ENCODE results near the gene VPS9D1.
"Not testable (repeated sequence)": the region's sequence is repeated elsewhere in the genome, so short reads cannot be mapped to it uniquely, and the experiment has no call there.

The VPS9D1 gene

DNA sequence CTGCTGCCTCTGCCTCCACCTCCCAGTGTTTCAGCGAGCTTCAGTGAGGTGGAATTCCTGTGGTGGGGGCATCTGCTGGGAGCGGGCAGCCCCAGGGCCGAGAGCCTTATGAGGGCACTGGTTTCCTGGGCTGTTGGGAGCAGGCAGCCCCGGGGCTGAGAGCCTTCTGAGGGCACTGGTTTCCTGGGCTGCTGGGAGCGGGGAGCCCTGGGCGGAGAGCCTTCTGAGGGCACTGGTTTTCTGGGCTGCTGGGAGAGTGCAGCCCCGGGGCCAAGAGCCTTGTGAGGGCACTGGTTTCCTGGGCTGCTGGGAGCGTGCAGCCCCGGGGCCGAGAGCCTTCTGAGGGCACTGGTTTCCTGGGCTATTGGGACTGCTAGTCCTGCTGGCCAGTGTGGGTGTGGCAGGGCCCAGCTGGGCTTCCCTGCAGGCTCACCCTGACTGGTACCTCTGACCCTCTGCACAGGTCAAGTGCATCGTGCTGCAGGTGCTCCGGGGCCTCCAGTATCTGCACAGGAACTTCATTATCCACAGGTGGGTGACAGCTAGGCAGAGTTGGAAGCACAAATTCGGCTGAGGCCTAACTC is 28.6 kb downstream of the VPS9D1 start:
- DNase-seq: no peak

DNA sequence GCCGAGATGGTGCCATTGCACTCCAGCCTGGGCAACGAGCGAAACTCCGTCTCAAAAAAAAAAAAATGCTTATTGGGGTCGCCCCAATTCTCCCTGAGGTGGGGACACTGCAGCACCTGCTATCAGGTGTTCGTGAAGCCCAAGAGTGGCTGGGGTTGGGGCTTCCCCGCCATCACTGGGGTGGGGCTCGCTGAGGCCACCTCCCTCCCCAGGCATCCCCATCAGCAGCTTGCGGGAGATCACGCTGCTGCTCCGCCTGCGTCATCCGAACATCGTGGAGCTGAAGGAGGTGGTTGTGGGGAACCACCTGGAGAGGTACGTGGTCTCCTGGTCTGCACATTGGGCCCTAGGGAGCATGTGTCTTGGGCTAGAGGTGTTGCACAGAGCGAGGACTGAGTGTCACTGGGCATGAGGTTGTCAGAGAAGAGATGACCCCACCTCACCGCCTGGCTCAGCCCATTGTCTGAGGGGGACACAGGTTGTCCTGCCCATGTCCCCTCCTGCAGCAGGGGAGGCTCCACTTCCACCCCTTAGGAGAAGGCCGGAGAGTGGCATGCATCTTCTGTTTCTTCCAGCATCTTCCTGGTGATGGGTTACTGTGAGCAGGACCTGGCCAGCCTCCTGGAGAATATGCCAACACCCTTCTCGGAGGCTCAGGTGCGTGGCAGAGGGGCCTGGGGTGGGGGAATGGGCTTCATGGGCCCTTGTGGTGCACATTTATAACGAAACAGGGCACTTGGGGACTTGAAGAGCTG is 29.3 kb downstream of the VPS9D1 start:
- DNase-seq: no peak

GRCh38 chr16:89690392-89690901 is 30.3 kb downstream of the VPS9D1 start:
- no peak for DNase-seq

- not testable (repeated sequence) for DNase-seq
These were observed 31.1 kb downstream of the VPS9D1 start for GRCh38 chr16:89689621-89690020.

GRCh38 chr16:89689142-89689541 is 31.6 kb downstream of the VPS9D1 start:
- no peak for DNase-seq

DNA sequence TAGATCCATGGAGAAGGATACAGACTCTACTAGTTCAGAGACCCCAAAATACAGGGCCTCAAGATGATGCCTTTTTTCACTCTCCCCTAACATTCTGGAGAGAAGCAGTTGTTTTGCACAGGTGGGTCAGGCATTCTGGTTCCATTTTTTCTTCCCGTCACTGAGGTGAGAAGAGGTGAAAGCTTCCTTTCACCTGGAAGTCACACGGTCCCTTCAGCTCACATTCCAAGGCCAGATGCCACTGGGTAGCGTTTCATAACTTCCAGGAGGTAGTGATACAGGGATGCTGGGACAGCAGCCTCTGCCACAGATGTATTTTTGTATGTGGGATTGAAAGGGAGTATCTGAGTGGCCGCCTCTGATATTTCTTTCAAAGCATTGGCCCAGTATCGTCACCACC is 32.3 kb downstream of the VPS9D1 start:
- no peak for DNase-seq

- DNase-seq: peak; percentile 49
These were observed 33.4 kb downstream of the VPS9D1 start for GRCh38 chr16:89687092-89687940.

DNA sequence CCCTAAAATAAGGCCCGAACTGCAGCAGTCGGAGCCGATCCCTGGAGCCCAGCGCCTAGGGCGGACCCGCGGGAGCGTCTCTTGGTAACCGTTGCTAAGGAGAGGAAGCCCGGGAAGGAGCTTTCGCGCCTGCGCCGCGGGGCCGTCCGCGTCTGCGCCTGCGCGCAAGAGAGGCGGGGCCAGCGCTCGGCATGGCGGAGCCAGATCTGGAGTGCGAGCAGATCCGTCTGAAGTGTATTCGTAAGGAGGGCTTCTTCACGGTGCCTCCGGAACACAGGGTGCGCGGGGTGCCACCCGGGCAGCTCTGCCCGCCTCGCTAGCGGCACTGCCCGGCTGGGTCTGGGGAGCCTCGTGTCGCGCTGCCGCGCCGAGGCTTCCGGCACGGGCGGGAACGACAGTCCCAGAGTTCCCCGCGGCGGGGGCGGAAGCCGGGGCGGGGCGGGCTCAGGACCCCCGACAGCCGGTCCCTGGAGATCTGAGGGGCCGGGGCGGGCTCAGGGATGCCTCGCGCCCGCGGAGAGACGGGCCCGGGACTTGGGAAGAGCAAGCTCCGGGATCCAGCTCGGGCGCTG is 34.1 kb downstream of the VPS9D1 start, which contains the start of gene CDK10:
Gene CDK10, plus strand, starts transcription at position 170 of the 572 bp plus-strand sequence. Its CDS starts 22 bp downstream, at position 192.
- peak; percentile 96 for DNase-seq

- DNase-seq: no peak
These were observed 34.8 kb downstream of the VPS9D1 start for GRCh38 chr16:89685916-89686315.

GRCh38 chr16:89678258-89678657 is 42.4 kb downstream of the VPS9D1 start:
- no peak for DNase-seq

GRCh38 chr16:89672177-89672941 is 48.3 kb downstream of the VPS9D1 start:
- DNase-seq: no peak

- DNase-seq: not testable (repeated sequence)
These were observed 49.1 kb downstream of the VPS9D1 start for GRCh38 chr16:89671565-89671964.

DNA sequence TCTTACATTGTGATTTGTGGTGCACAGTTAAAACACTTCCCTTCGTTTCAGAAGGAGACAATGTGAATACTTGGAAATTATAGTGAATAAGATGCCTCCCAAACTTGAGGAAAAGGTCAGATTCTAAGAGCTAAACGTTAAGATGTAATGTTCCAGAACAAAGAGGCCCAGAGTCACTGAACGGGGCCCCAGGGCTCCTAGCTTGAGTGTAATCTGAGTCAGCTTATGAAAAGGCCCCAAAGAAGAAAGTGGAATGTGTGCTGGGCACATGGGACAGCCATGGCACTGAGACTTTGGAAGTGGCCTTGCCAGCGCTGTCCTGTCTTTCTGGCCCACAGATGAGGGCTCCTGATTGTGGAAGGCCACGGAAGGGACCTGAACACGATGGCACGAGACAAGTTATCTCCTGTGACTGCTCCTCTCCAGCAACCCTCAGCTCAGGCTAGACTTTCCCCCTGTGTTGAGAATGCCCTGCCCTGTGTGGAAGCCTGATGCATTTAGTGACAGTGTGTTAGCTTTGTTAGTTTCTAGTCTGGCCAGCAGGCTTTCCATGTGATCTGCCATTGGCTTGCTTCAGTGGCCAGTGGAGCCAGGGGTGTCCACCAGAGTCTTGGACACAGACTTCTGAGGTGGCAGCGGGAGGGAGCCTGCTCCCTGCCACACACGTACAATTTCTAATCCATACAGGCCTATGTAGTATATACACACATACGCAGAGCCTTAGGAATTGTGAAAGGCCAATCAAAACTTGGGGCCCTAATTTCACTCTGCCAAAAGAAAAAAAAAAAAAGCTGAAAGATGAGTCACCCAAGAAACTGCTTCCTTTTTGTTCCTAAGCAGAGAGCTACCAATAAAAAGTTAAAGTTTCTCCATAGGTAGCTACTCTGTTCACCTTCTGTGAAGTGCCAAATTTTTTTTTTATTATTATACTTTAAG is 49.9 kb downstream of the VPS9D1 start:
- no peak for DNase-seq

DNA sequence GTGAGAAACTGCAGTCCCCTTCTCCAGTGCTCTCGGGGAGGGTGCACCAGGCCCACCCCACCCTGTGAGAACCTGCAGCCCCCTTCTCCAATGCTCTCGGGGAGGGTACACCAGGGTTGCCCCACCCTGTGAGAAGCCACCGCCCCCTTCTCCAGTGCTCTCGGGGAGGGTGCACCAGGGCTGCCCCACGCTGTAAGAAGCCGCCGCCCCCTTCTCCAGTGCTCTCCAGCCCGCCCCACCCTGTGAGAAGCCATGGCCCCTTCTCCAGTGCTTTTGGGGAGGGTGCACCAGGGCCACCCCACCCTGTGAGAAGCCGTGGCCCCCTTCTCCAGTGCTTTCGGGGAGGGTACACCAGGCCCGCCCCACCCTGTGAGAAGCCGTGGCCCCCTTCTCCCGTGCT is 50.9 kb downstream of the VPS9D1 start:
- no peak for DNase-seq

GRCh38 chr16:89668790-89669158 is 51.9 kb downstream of the VPS9D1 start:
- no peak for DNase-seq

- DNase-seq: no peak
These were observed 53.1 kb downstream of the VPS9D1 start for GRCh38 chr16:89667633-89668032.

- peak; percentile 63 for DNase-seq
These were observed 53.7 kb downstream of the VPS9D1 start for GRCh38 chr16:89667000-89667399.

GRCh38 chr16:89664238-89664637 is 56.5 kb downstream of the VPS9D1 start:
- DNase-seq: not testable (repeated sequence)

GRCh38 chr16:89661215-89661614 is 59.5 kb downstream of the VPS9D1 start:
- DNase-seq: no peak

- DNase-seq: no peak
These were observed 60.6 kb downstream of the VPS9D1 start for GRCh38 chr16:89660146-89660545.

Measured in hematopoietic multipotent progenitor cell treated with erythropoietin and hydrocortisone succinate and interleukin-3 and kit ligand, for 4 days (in vitro differentiated cells).